CD4-positive, alpha-beta T cell (primary cell): ENCODE data around the gene SMARCB1. TPM values are rescaled to one million over a fixed set of nuclear protein-coding genes. Genes with fewer than 3 reads are reported as not detected.

Experiments used
- ATAC-seq: fragments of 200-7000 bp; cut with Tn5 transposase; one replicate; pipeline ENCODE4 v1.10.0; 2022; ENCODE audit warnings: mild to moderate bottlenecking; ENCODE audit not compliant: poor library complexity
- CTCF ChIA-PET: fragments of 350-600 bp; sonication (Branson Sonifier 250); formaldehyde crosslinking; loops from one replicate; lab custom pipeline; 2021; ENCODE audit warnings: antibody characterized with exemption, inconsistent platforms; lab: Charles Lee
- POLR2A ChIA-PET: fragments of 350-600 bp; sonication (Branson Sonifier 250); formaldehyde crosslinking; loops from one replicate; lab custom pipeline; 2021; ENCODE audit warnings: antibody characterized with exemption, inconsistent platforms; lab: Charles Lee
- DNase-seq, 14 experiments: peaks; one replicate each; pipeline ENCODE4 v3.0.0-alpha.2; 2013 to 2020; ENCODE audit warnings: mixed read lengths in 2 of 14
- H3K27ac ChIP-seq, 2 donors: one replicate each; pipeline versions ENCODE4 v1.5.1 to v1.7.0; 2013; ENCODE audit warnings: low read length in 2 of 2, low read depth in 1 of 2, mild to moderate bottlenecking in 1 of 2
- H3K27me3 ChIP-seq, 2 experiments: 1 replicate in 1 of 2; 2 replicates in 1 of 2; pipeline versions ENCODE4 v1.6.1 to v1.7.0; 2013; ENCODE audit warnings: low read length in 2 of 2, control low read depth in 1 of 2, mild to moderate bottlenecking in 1 of 2, moderate library complexity in 1 of 2; ENCODE audit not compliant: insufficient read depth in 2 of 2, control insufficient read depth in 1 of 2
- H3K36me3 ChIP-seq: one replicate; pipeline ENCODE4 v1.6.1; 2013; ENCODE audit warnings: low read length, control low read depth; ENCODE audit not compliant: insufficient read depth
- H3K4me1 ChIP-seq: one replicate; pipeline ENCODE4 v1.6.1; 2013; ENCODE audit warnings: low read length, control low read depth; ENCODE audit not compliant: insufficient read depth
- H3K4me3 ChIP-seq: one replicate; pipeline ENCODE4 v1.5.1; 2013; ENCODE audit warnings: mild to moderate bottlenecking, low read length, moderate library complexity
- H3K9me3 ChIP-seq, 2 experiments: 1 replicate in 1 of 2; 2 replicates in 1 of 2; pipeline versions ENCODE4 v1.6.1 to v1.7.0; 2013; ENCODE audit warnings: low read length in 2 of 2, mild to moderate bottlenecking in 2 of 2, control low read depth in 1 of 2, moderate library complexity in 1 of 2; ENCODE audit not compliant: control insufficient read depth in 1 of 2, insufficient read depth in 1 of 2
- H3K27ac Mint-ChIP-seq: one replicate; pipeline ENCODE4 v1.8.0; 2020; ENCODE audit warnings: mixed read lengths
- H3K27me3 Mint-ChIP-seq: one replicate; pipeline ENCODE4 v1.8.0; 2021; ENCODE audit warnings: mixed read lengths
- H3K36me3 Mint-ChIP-seq: one replicate; pipeline ENCODE4 v1.8.0; 2021; ENCODE audit warnings: low read depth, mixed read lengths
- H3K4me1 Mint-ChIP-seq: one replicate; pipeline ENCODE4 v1.8.0; 2021; ENCODE audit warnings: low read depth, mixed read lengths
- H3K4me3 Mint-ChIP-seq: one replicate; pipeline ENCODE4 v1.8.0; 2020; ENCODE audit warnings: mild to moderate bottlenecking, mixed read lengths
- H3K9me3 Mint-ChIP-seq: one replicate; pipeline ENCODE4 v1.8.0; 2020; ENCODE audit warnings: mixed read lengths
- CTCF ChIP-seq: fragments of 200-600 bp; IDR thresholded peaks from one replicate; pipeline ENCODE4 v1.8.0; 2022; ENCODE audit warnings: antibody characterized with exemption, mild to moderate bottlenecking
- intact Hi-C, 2 experiments: fragments of 100-400 bp; cut with DNase I in 1 of 2; cut with micrococcal nuclease in 1 of 2; formaldehyde crosslinking; loops; one replicate each; pipeline versions ENCODE4 v1.15.1 to v1.9.0; 2023 to 2025; cut with DNase I, micrococcal nuclease
- total RNA-seq, 174 experiments: library from RNA in 2 of 174; stranded (reverse) in 2 of 174; gene quantifications; one replicate each; pipeline ENCODE4 v1.2.3 and lab custom pipeline; 2021 to 2026

The SMARCB1 gene
- total RNA-seq, 2 experiments from 2014 or later: 40.3 to 41.7 TPM

- no peak overlapping the region for H3K4me3 ChIP-seq
- no peaks in the 10 kb centered on the region for H3K9me3 ChIP-seq
- no peak for DNase-seq
- H3K27ac ChIP-seq: no peak overlapping the region
- no peaks in the 10 kb centered on the region for H3K36me3 Mint-ChIP-seq
- peaks cover 6% of the 10 kb centered on the region for H3K4me1 Mint-ChIP-seq
- POLR2A ChIA-PET: no interaction called here
- H3K9me3 Mint-ChIP-seq: no peaks in the 10 kb centered on the region
- peaks cover 6% of the 10 kb centered on the region for H3K4me1 ChIP-seq
- CTCF ChIA-PET: no interaction called here
- intact Hi-C loops: loop anchor here (10.0 kb wide), 1 partner anchor 235 kb away; the partner anchor contains the start of gene CABIN1 (in 2 of the 2)
- no peak for ATAC-seq
- H3K27ac Mint-ChIP-seq: no peak overlapping the region
- no peaks in the 10 kb centered on the region for H3K36me3 ChIP-seq
- H3K27me3 ChIP-seq: no peaks in the 10 kb centered on the region
- TF ChIP-seq CTCF: no peak
- peak overlapping the region; percentile 34 for H3K4me3 Mint-ChIP-seq
- H3K27me3 Mint-ChIP-seq: no peaks in the 10 kb centered on the region
Observed at GRCh38 chr22:23779731-23780130, 7.0 kb upstream of the SMARCB1 start.

- Mint-ChIP-seq H3K9me3 (no peaks in the 10 kb centered on the region), H3K36me3 (no peaks in the 10 kb centered on the region), H3K4me1 (peaks cover 6% of the 10 kb centered on the region), H3K27ac (no peak overlapping the region), H3K4me3 (no peak overlapping the region), H3K27me3 (no peaks in the 10 kb centered on the region)
- CTCF ChIA-PET: no interaction called here
- no peak overlapping the region for H3K27ac ChIP-seq
- H3K4me3 ChIP-seq: no peak overlapping the region
- ATAC-seq: no peak
- intact Hi-C loops: loop anchor here (10.0 kb wide), 1 partner anchor 235 kb away; the partner anchor contains the start of gene CABIN1 (in 2 of the 2)
- no peaks in the 10 kb centered on the region for H3K27me3 ChIP-seq
- no peaks in the 10 kb centered on the region for H3K36me3 ChIP-seq
- H3K4me1 ChIP-seq: peaks cover 6% of the 10 kb centered on the region
- POLR2A ChIA-PET: no interaction called here
- no peak for TF ChIP-seq CTCF
- H3K9me3 ChIP-seq: no peaks in the 10 kb centered on the region
- no peak for DNase-seq
Observed at GRCh38 chr22:23780146-23780748, 6.5 kb upstream of the SMARCB1 start.

GRCh38 chr22:23781065-23781464 lies 5.7 kb upstream of the SMARCB1 start:
- no peaks in the 10 kb centered on the region for H3K9me3 ChIP-seq
- DNase-seq: no peak
- Mint-ChIP-seq H3K4me3 (no peak overlapping the region), H3K4me1 (peaks cover 6% of the 10 kb centered on the region), H3K36me3 (no peaks in the 10 kb centered on the region), H3K27me3 (no peaks in the 10 kb centered on the region), H3K9me3 (no peaks in the 10 kb centered on the region), H3K27ac (no peak overlapping the region)
- intact Hi-C loops: loop anchor here (10.0 kb wide), 1 partner anchor 234 kb away; the partner anchor contains the start of gene CABIN1 (in 2 of the 2)
- no peak overlapping the region for H3K4me3 ChIP-seq
- peaks cover 7% of the 10 kb centered on the region for H3K4me1 ChIP-seq
- ChIA-PET CTCF (no interaction called here), POLR2A (no interaction called here)
- no peaks in the 10 kb centered on the region for H3K27me3 ChIP-seq
- no peak overlapping the region for H3K27ac ChIP-seq
- ATAC-seq: no peak
- H3K36me3 ChIP-seq: no peaks in the 10 kb centered on the region
- no peak for TF ChIP-seq CTCF
